HG03159 (cell line): ENCODE results near the gene GCM1.

Experiments used
- ATAC-seq: cut with Tn5 transposase; IDR thresholded peaks from one replicate; pipeline ENCODE4 v1.9.1; 2021; ENCODE audit warnings: mild to moderate bottlenecking, moderate library complexity; ENCODE audit not compliant: unreplicated experiment

Gene GCM1

GRCh38 chr6:53154071-53154470 lies 5.4 kb upstream of the GCM1 start:
- ATAC-seq: no peak

GRCh38 chr6:53152576-53152975 lies 3.9 kb upstream of the GCM1 start:
- no peak for ATAC-seq

GRCh38 chr6:53151676-53152075 lies 3.0 kb upstream of the GCM1 start:
- ATAC-seq: peak; percentile 52

GRCh38 chr6:53144802-53145201 lies 3.8 kb downstream of the GCM1 start:
- ATAC-seq: no peak

- no peak for ATAC-seq
Observed at GRCh38 chr6:53143710-53144109, 4.9 kb downstream of the GCM1 start.

GRCh38 chr6:53142810-53143209 lies 5.8 kb downstream of the GCM1 start:
- ATAC-seq: no peak

GRCh38 chr6:53139841-53140413 lies 8.7 kb downstream of the GCM1 start:
- no peak for ATAC-seq

GRCh38 chr6:53136000-53136609 lies 12.5 kb downstream of the GCM1 start:
- no peak for ATAC-seq

GRCh38 chr6:53134601-53135235 lies 13.9 kb downstream of the GCM1 start:
- ATAC-seq: no peak

- ATAC-seq: no peak
Observed at GRCh38 chr6:53133961-53134360, 14.7 kb downstream of the GCM1 start.

GRCh38 chr6:53130569-53131290 lies 17.9 kb downstream of the GCM1 start:
- no peak for ATAC-seq

GRCh38 chr6:53128842-53129241 lies 19.8 kb downstream of the GCM1 start:
- no peak for ATAC-seq

GRCh38 chr6:53125276-53125675 lies 23.4 kb downstream of the GCM1 start:
- ATAC-seq: no peak

GRCh38 chr6:53124131-53124800 lies 24.4 kb downstream of the GCM1 start:
- ATAC-seq: no peak

GRCh38 chr6:53119772-53120409 lies 28.8 kb downstream of the GCM1 start:
- no peak for ATAC-seq

GRCh38 chr6:53119349-53119748 lies 29.3 kb downstream of the GCM1 start:
- no peak for ATAC-seq

GRCh38 chr6:53115741-53116140 lies 32.9 kb downstream of the GCM1 start:
- no peak for ATAC-seq

GRCh38 chr6:53115113-53115512 lies 33.5 kb downstream of the GCM1 start:
- ATAC-seq: no peak

GRCh38 chr6:53113742-53114141 lies 34.9 kb downstream of the GCM1 start:
- no peak for ATAC-seq

GRCh38 chr6:53112871-53113270 lies 35.8 kb downstream of the GCM1 start:
- ATAC-seq: no peak

GRCh38 chr6:53112404-53112803 lies 36.2 kb downstream of the GCM1 start:
- no peak for ATAC-seq
